GM12865 (cell line): ENCODE results near the gene MIEN1.
"Not testable (repeated sequence)": the region's sequence is repeated elsewhere in the genome, so short reads cannot be mapped to it uniquely, and the experiment has no call there.

Experiments used
- DNase-seq: peaks from one replicate; pipeline ENCODE4 v3.0.0; 2010; ENCODE audit warnings: low read depth
- H3K4me3 ChIP-seq: 2 replicates; pipeline ENCODE4 v1.5.1; 2011; ENCODE audit warnings: mild to moderate bottlenecking, low read depth, low read length, control low read depth
- CTCF ChIP-seq: IDR thresholded peaks from 2 replicates; pipeline ENCODE4 v1.5.1; 2011; ENCODE audit warnings: low read length, control low read depth, low read depth, inconsistent platforms; ENCODE audit not compliant: insufficient read depth; ENCODE audit errors: missing control alignments

The MIEN1 gene

GRCh38 chr17:39772415-39772814 lies 42.1 kb upstream of the MIEN1 start:
- H3K4me3 ChIP-seq, result peak overlapping the region; percentile 90
- no peak for TF ChIP-seq CTCF
- no peak for DNase-seq

DNA sequence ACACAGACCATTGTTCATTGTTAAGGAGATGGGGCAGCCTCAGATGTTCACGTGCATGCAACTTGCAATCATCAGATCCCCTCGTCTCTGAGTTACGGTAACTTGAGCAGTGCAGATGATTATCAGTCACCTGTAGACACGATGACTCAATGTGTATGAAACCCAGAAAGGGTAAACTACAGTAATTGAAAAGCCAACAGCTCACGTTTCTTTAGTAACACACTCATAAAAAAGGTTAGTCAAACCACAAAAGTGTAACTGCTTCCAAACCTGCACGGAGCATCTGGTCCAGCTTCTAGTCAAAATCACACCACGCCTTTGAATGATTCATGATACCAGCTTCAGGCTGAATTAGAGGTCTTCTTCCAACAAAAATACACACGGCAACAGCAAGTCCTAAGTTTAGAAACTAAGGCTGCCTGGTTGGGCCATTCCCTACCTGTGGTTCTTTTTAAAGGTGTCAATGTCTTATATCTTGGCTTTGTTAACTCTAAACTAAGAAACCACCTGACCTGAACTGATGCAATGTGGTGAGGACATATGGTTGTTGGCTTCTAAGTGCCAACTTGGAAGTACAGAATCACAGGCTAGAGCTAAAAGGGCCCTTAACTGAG lies 39.7 kb upstream of the MIEN1 start:
- peak; percentile 89 for DNase-seq
- peak overlapping the region; percentile 5; the same call in 1 of the 2 replicates for H3K4me3 ChIP-seq
- TF ChIP-seq CTCF, result no peak

DNA sequence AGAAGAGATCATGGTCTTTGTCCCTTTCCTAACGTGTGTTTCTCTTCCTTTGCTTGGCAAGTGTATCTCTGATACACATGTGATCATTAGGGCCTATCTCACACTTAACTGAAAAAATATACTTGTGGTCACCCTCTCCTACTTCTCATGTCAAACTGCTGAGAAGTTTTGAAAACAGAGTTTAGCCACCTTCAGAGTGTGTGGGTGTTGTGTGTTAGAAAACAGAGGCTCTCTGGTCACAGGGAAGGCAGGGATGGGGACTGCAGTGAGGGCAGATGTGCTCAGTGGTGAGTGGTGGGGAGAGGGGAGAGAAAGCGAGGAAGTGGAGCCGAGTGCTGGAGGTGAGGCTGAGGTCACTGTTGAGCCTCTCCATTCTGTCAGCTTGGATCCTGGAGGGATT lies 36.8 kb upstream of the MIEN1 start:
- DNase-seq, result peak; percentile 71
- no peak for TF ChIP-seq CTCF
- H3K4me3 ChIP-seq, result no peak overlapping the region

- no peak overlapping the region for H3K4me3 ChIP-seq
- DNase-seq, result no peak
- no peak for TF ChIP-seq CTCF
These were observed 35.4 kb upstream of the MIEN1 start for GRCh38 chr17:39765766-39766165.

DNA sequence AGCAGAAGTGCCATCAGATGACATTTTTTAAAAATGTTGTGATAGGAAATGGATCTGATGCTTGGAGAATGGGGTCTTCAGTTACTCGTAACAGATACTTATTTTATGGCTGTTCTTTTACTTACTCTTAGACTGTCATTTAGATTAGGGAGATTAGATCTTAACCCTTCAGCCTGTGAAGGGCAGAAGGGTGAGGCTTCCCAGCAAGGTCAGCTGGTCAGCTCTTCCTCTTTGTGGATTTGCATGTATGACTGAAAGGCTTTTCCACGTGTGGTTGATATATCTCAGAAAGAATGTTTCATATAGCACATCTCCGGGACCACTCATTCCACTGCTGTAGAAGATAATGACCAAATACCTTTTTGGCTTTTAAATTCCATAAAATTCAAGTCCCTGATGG lies 34.8 kb upstream of the MIEN1 start:
- no peak for TF ChIP-seq CTCF
- H3K4me3 ChIP-seq, result no peak overlapping the region
- no peak for DNase-seq

DNA sequence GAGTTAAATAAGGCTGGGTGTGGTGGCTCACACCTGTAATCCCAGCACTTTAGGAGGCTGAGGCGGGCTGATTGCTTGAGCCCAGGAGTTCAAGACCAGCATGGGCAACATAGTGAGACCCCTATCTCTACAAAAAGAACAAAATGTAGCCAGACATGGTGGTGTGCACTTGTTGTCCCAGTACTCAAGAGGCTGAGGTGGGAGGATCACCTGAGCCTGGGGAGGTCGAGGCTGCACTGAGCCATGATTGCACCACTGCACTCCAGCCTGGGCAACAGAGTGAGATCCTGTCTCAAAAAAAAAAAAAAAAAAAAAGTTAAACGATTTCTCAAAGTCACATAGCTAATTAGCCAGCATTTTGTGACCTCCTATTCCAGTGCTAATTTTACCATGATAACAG lies 33.8 kb upstream of the MIEN1 start:
- H3K4me3 ChIP-seq, result not testable (repeated sequence)

GRCh38 chr17:39763051-39763820 lies 32.9 kb upstream of the MIEN1 start:
- no peak overlapping the region for H3K4me3 ChIP-seq
- TF ChIP-seq CTCF, result no peak
- no peak for DNase-seq

More for the DNA sequence above, 33.8 kb upstream of the MIEN1 start:
- DNase-seq, result not testable (repeated sequence)
